ENCODE results near the gene MCCD1. TPM values are rescaled to one million over a fixed set of nuclear protein-coding genes. Genes with fewer than 3 reads are reported as not detected.
A peak's percentile ranks its signal among the peaks of the same experiment; 100 is the strongest.

Gene MCCD1
- total RNA-seq, 4 donors from 2014 or later = not detected

GRCh38 chr6:31558318-31558625 lies 29.5 kb downstream of the MCCD1 start:
- peaks cover 26% of the 10 kb centered on the region for H3K4me1 ChIP-seq
- no peaks in the 10 kb centered on the region for H3K9me3 ChIP-seq
- no peak overlapping the region for H3K27ac ChIP-seq
- H3K36me3 ChIP-seq = peaks cover 50% of the 10 kb centered on the region
- no peak for TF ChIP-seq POLR2AphosphoS5 (IDR thresholded peaks at IDR 0.05)
- TF ChIP-seq POLR2A (IDR thresholded peaks at IDR 0.05) = no peak
- TF ChIP-seq EP300 (IDR thresholded peaks at IDR 0.05) = no peak
- no peak for TF ChIP-seq CTCF (IDR thresholded peaks at IDR 0.05)
- 69% methylated on average over 4 of the region's 8 CpGs for WGBS
- DNase-seq (ENCODE audit: low spot score in 2 of 2) = no peak
- H3K27me3 ChIP-seq = no peaks in the 10 kb centered on the region
- no peak overlapping the region for H3K4me3 ChIP-seq

DNA sequence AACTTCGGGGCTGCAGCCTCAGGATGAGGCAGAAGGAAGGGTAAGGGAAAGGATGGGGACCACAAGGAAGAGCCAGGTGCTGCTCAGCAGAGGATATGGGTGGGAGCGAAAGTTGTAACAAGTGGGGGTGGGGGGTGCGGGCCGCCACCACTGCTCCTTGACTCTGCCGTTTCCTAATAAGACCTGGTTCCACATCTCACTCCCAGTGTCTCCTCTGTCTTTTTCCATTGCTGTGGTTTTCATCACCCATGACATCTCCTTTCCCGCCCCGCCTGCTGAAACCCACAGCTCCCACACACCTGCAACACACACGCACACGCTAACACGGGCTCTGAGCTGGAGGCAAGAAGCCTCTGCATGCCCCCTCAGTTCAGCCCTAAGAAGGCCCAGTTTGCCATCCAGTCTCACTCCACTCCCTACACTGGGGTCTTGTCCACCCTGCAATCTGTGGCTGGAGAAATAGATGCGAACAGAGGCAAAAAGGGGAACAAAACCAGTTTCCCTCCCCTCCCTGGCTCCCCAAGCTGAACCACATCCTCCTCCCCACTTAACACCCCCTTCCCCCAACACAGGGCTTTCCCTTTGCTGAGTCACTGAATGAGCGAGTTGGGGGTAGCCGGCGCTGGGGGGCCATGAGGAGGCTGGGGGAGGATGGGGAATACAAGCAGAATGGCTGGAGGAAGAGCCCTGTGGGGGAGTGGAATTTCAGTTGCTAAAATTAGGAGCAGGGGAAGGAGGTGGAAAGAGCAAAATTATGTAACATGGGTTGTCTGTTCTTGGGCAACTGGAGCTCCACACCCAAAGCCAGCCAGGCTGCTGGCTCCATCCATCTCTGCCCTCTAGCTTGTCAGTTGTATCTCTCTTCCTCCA lies 30.1 kb downstream of the MCCD1 start:
- TF ChIP-seq POLR2A (IDR thresholded peaks at IDR 0.05) (no peak), POLR2AphosphoS5 (IDR thresholded peaks at IDR 0.05) (no peak), CTCF (IDR thresholded peaks at IDR 0.05) (no peak), EP300 (IDR thresholded peaks at IDR 0.05) (no peak)
- Histone ChIP-seq H3K4me3 (no peak overlapping the region), H3K4me1 (peaks cover 29% of the 10 kb centered on the region), H3K36me3 (peaks cover 45% of the 10 kb centered on the region), H3K9me3 (no peaks in the 10 kb centered on the region), H3K27ac (no peak overlapping the region), H3K27me3 (no peaks in the 10 kb centered on the region)
- WGBS = 72% methylated on average over 14 of the region's 14 CpGs
- no peak for DNase-seq (ENCODE audit: low spot score in 2 of 2)

DNA sequence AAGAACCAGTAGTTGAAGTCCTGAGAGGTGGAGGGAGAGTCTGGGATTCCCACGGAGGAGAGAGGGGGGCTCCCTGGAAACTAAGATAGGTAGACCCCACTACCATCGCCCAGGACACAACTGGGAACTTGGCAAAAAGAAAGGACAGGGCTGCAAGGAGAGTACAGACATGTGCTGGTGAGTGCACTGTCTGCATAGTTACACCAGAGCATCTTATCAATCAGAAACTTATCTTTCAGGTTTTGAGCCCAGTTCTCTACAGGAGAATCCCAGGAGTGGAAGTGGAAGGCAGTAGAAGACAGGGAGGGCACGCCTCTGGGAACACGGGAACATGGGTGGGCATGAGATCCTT lies 30.8 kb downstream of the MCCD1 start:
- no peak overlapping the region for H3K4me3 ChIP-seq
- DNase-seq (ENCODE audit: low spot score in 2 of 2) = no peak
- WGBS = 67% methylated on average over 4 of the region's 4 CpGs
- H3K27ac ChIP-seq = peak overlapping the region; percentile 13
- H3K4me1 ChIP-seq = peaks cover 29% of the 10 kb centered on the region
- no peaks in the 10 kb centered on the region for H3K27me3 ChIP-seq
- no peaks in the 10 kb centered on the region for H3K9me3 ChIP-seq
- H3K36me3 ChIP-seq = peaks cover 41% of the 10 kb centered on the region
- no peak for TF ChIP-seq POLR2AphosphoS5 (IDR thresholded peaks at IDR 0.05)
- TF ChIP-seq CTCF (IDR thresholded peaks at IDR 0.05) = no peak
- no peak for TF ChIP-seq EP300 (IDR thresholded peaks at IDR 0.05)
- TF ChIP-seq POLR2A (IDR thresholded peaks at IDR 0.05) = no peak

- no peak overlapping the region for H3K4me3 ChIP-seq
- no peak for TF ChIP-seq POLR2A (IDR thresholded peaks at IDR 0.05)
- TF ChIP-seq EP300 (IDR thresholded peaks at IDR 0.05) = no peak
- no peak for TF ChIP-seq POLR2AphosphoS5 (IDR thresholded peaks at IDR 0.05)
- no peak for TF ChIP-seq CTCF (IDR thresholded peaks at IDR 0.05)
- DNase-seq (ENCODE audit: low spot score in 2 of 2) = no peak
- WGBS = 54% methylated on average over 7 of the region's 7 CpGs
- H3K27me3 ChIP-seq = no peaks in the 10 kb centered on the region
- peaks cover 41% of the 10 kb centered on the region for H3K36me3 ChIP-seq
- H3K9me3 ChIP-seq = no peaks in the 10 kb centered on the region
- peak overlapping the region; percentile 13 for H3K27ac ChIP-seq
- peaks cover 29% of the 10 kb centered on the region for H3K4me1 ChIP-seq
These were observed 31.4 kb downstream of the MCCD1 start for GRCh38 chr6:31559958-31560696.

DNA sequence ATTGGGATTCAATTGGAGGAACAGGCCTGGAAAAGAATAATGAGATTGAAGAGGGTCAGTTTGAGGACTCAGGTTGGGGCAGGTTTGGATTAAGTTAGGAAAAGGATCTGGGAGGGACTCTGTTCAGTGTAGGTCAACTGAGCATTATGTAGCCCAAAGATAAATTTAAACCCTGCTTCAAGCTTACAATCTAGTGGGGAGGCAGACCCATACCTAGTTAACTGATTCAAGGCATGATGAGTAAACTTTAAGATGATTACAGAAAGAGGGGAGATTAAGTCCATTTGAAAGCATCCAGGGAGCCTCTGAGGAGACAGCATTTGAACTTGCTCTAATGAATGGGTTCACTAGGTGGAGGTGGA lies 31.9 kb downstream of the MCCD1 start:
- TF ChIP-seq POLR2AphosphoS5 (IDR thresholded peaks at IDR 0.05) = no peak
- Histone ChIP-seq H3K27me3 (no peaks in the 10 kb centered on the region), H3K27ac (peak overlapping the region; percentile 13), H3K9me3 (no peaks in the 10 kb centered on the region), H3K4me3 (no peak overlapping the region), H3K36me3 (peaks cover 41% of the 10 kb centered on the region), H3K4me1 (peaks cover 29% of the 10 kb centered on the region)
- no peak for DNase-seq (ENCODE audit: low spot score in 2 of 2)

Data from suprapubic skin (tissue), 4 donors.